ENCODE data around the gene FRMD4B.

- TF ChIP-seq CTCF (IDR thresholded peaks at IDR 0.05; ENCODE audit: low read length): no peak
- no peak for TF ChIP-seq EZH2 (IDR thresholded peaks at IDR 0.05; ENCODE audit: borderline replicate concordance, low read length)
Measured at GRCh38 chr3:69252631-69253030, 133.3 kb downstream of the FRMD4B start.

Data from OCI-LY1 (cell line).